HEK293T (cell line): Measurements from ENCODE around the gene VDAC1.
"Not testable (repeated sequence)": the region's sequence is repeated elsewhere in the genome, so short reads cannot be mapped to it uniquely, and the experiment has no call there.

ENCODE experiments used
- CTCF ChIA-PET: fragments of 350-600 bp; formaldehyde crosslinking; extraction: SDS; loops from one replicate; lab custom pipeline; 2021; ENCODE audit warnings: antibody characterized with exemption, inconsistent platforms; lab: Yijun Ruan, JAX
- POLR2A ChIA-PET: fragments of 350-600 bp; formaldehyde crosslinking; extraction: SDS; loops from one replicate; lab custom pipeline; 2020; ENCODE audit warnings: antibody characterized with exemption, inconsistent platforms; lab: Yijun Ruan, JAX
- DNase-seq: peaks from one replicate; pipeline ENCODE4 v3.0.0; 2012; ENCODE audit warnings: mixed read lengths; ENCODE audit errors: extremely low spot score
- ARNT ChIP-seq: fragments of 450-650 bp; IDR thresholded peaks from 2 replicates; pipeline ENCODE4 v1.6.1; 2017; ENCODE audit warnings: mild to moderate bottlenecking
- BHLHE40 ChIP-seq: fragments of 450-650 bp; IDR thresholded peaks from 2 replicates; pipeline ENCODE4 v1.6.1; 2016; ENCODE audit warnings: mild to moderate bottlenecking, moderate library complexity, borderline replicate concordance
- CTBP1 ChIP-seq: fragments of 450-650 bp; IDR thresholded peaks from 2 replicates; pipeline ENCODE4 v1.6.1; 2016; ENCODE audit warnings: borderline replicate concordance
- ELF4 ChIP-seq: fragments of 450-650 bp; IDR thresholded peaks from 2 replicates; pipeline ENCODE4 v1.6.1; 2017; ENCODE audit warnings: antibody characterized with exemption
- FOXA1 ChIP-seq: fragments of 450-650 bp; IDR thresholded peaks from 2 replicates; pipeline ENCODE4 v1.6.1; 2016; ENCODE audit warnings: mild to moderate bottlenecking
- FOXK2 ChIP-seq: fragments of 450-650 bp; IDR thresholded peaks from 2 replicates; pipeline ENCODE4 v1.6.1; 2016; ENCODE audit warnings: mild to moderate bottlenecking
- FOXM1 ChIP-seq: fragments of 450-650 bp; IDR thresholded peaks from 2 replicates; pipeline ENCODE4 v1.6.1; 2017; ENCODE audit warnings: mild to moderate bottlenecking, borderline replicate concordance
- HDGF ChIP-seq: fragments of 450-650 bp; IDR thresholded peaks from 2 replicates; pipeline ENCODE4 v1.6.1; 2017; ENCODE audit warnings: antibody characterized with exemption, borderline replicate concordance
- L3MBTL2 ChIP-seq: fragments of 450-650 bp; conservative IDR thresholded peaks from 2 replicates; pipeline ENCODE4 v1.6.1; 2016; ENCODE audit warnings: mild to moderate bottlenecking
- LEF1 ChIP-seq: fragments of 450-650 bp; IDR thresholded peaks from 2 replicates; pipeline ENCODE4 v1.6.1; 2017; ENCODE audit warnings: mild to moderate bottlenecking, borderline replicate concordance
- NFRKB ChIP-seq: fragments of 450-650 bp; IDR thresholded peaks from 2 replicates; pipeline ENCODE4 v1.6.1; 2016; ENCODE audit warnings: mild to moderate bottlenecking, moderate library complexity
- PKNOX1 ChIP-seq: fragments of 450-650 bp; IDR thresholded peaks from 2 replicates; pipeline ENCODE4 v1.6.1; 2016
- SP1 ChIP-seq: fragments of 450-650 bp; IDR thresholded peaks from 2 replicates; pipeline ENCODE4 v1.6.1; 2017
- SUZ12 ChIP-seq: fragments of 450-650 bp; IDR thresholded peaks from 2 replicates; pipeline ENCODE4 v1.6.1; 2016; ENCODE audit warnings: mild to moderate bottlenecking
- TARDBP ChIP-seq: fragments of 450-650 bp; IDR thresholded peaks from 2 replicates; pipeline ENCODE4 v1.6.1; 2016
- ZNF384 ChIP-seq: fragments of 450-650 bp; IDR thresholded peaks from 2 replicates; pipeline ENCODE4 v1.6.1; 2016

The VDAC1 gene

DNA sequence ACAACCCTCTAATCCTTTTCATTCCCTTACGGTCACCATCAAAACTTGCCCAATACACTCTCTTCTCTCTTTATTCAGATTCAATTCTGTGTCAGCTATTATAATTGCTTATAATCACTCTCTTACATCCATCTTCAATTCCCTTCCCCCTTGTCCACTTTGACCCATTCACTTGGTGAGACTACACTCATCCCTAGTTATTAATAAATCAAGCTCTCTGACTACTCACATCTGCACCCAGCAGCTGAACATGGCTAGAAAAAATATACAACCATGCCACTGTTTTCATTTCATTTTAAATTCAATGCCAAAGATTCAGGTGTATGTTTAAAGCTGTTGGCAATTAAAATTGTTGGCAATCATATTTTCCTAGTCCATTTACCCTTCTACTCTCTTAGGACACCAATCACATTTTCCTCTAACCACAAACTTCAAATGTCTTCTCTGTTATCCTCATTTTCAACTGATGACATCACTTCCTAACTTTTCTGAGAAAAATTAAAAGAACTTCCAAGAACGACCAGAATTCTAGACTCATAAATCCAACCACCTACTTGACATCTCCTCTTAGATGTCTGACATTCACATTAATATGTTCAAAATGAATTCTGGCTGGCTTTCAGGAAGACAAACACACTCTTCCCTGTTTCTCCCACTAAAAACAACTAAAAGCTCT, 41.8 kb downstream of the VDAC1 start:
- POLR2A ChIA-PET, result interaction anchor here (1.2 to 1.7 kb wide), 2 partner anchors 10 to 42 kb away, joined by 3 to 6 read pairs; partner anchors contain the start of gene VDAC1
- TF ChIP-seq PKNOX1, result peak; percentile 12
- no peak for TF ChIP-seq ELF4
- CTCF ChIA-PET, result interaction anchor here (0.6 to 1.2 kb wide), 4 partner anchors 18 to 168 kb away, joined by 3 to 4 read pairs (median 4); no protein-coding TSS in a partner anchor
- DNase-seq, result no peak

DNA sequence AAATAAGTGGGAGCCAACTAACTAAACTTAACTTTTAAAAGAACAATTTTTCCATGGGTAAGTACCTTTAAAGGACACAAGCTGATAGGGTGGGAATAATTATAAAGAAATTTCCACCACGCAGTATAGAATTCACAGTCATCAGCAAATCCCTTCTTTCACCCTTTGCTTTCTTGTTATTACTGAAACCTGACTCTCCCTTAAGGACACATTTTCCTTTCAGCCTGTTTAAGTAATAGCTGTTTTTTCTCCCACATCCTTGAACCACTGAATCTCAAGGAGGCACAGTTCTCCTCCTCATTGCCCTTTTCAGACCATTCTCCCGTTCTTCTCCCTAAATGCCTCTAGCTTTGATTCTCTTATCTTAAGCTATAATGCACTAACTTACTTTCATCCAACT, 42.6 kb downstream of the VDAC1 start:
- ChIA-PET POLR2A (interaction anchor here (1.2 to 1.7 kb wide), 2 partner anchors 11 to 43 kb away, joined by 3 to 6 read pairs; partner anchors contain the start of gene VDAC1), CTCF (interaction anchor here (0.6 to 1.5 kb wide), 5 partner anchors 18 to 167 kb away, joined by 3 to 6 read pairs (median 4); no protein-coding TSS in a partner anchor)
- DNase-seq, result no peak
- TF ChIP-seq CTBP1 (no peak), SP1 (no peak), ZNF384 (no peak), ELF4 (no peak), BHLHE40 (no peak), FOXA1 (no peak), NFRKB (no peak), L3MBTL2 (no peak), FOXM1 (no peak), TARDBP (no peak), LEF1 (no peak), SUZ12 (no peak), ARNT (no peak), HDGF (no peak), FOXK2 (no peak), PKNOX1 (no peak)

GRCh38 chr5:133959643-133960042, 45.1 kb downstream of the VDAC1 start:
- ChIA-PET POLR2A (no interaction called here), CTCF (no interaction called here)
- TF ChIP-seq L3MBTL2 (no peak), ARNT (no peak), FOXK2 (no peak), SP1 (no peak), NFRKB (no peak), FOXA1 (no peak), SUZ12 (no peak)
- DNase-seq, result no peak

- CTCF ChIA-PET, result no interaction called here
- DNase-seq, result no peak
Measured at GRCh38 chr5:133957591-133957990, 47.2 kb downstream of the VDAC1 start.

DNA sequence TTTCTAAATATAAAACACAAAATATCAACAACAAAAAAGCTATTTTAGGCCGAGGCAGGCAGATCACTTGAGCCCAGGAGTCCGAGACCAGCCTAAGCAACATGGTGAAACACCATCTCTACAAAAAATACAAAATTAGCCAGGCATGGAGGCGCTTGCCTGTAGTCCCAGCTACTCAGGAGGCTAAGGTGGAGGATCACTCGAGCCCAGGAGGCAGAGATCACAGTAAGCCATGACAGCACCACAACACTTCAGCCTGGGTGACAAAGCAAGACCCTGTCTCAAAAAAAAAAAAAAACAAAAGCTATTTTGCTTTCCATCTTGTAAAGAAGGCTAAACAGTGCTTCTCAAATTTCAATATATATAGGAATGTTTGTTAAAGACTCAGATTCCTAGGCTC, 47.7 kb downstream of the VDAC1 start:
- DNase-seq, result no peak
- ChIA-PET CTCF (no interaction called here), POLR2A (no interaction called here)
- TF ChIP-seq ELF4 (no peak), NFRKB (no peak)

More at GRCh38 chr5:133957591-133957990, 47.2 kb downstream of the VDAC1 start:
- TF ChIP-seq L3MBTL2 (no peak), LEF1 (no peak), CTBP1 (no peak), BHLHE40 (no peak), ELF4 (no peak), ZNF384 (no peak), SUZ12 (no peak), SP1 (no peak), TARDBP (no peak), NFRKB (no peak), ARNT (no peak), PKNOX1 (no peak), FOXK2 (no peak), HDGF (no peak), FOXM1 (no peak), FOXA1 (no peak)
- POLR2A ChIA-PET, result no interaction called here

DNA sequence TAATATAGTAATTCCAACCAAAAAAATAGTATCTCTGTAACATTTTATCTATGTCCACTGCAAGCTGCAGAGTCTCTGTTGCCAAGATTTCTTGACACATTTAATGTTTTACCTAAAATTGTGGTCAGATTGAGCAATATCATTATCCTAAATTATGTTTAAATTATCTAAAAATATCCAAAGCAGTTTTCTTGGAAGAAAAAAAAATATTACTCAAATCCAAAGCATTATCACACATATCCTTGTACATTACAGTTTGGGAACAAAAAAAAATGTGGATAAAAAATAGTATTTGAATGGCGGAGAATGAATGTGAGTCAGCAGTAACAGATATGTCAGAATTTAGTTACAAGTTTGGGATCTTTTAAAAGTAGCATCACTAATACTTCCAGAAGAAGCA, 48.6 kb downstream of the VDAC1 start:
- DNase-seq, POLR2A ChIA-PET: not testable (repeated sequence)
- CTCF ChIA-PET, result interaction anchor here (1.6 kb wide), 1 partner anchor 12 kb away, joined by 4 read pairs; no protein-coding TSS in a partner anchor

GRCh38 chr5:133953568-133954145, 51.1 kb downstream of the VDAC1 start:
- DNase-seq, result no peak
- CTCF ChIA-PET, result no interaction called here
- TF ChIP-seq FOXA1, result no peak
- POLR2A ChIA-PET, result no interaction called here
